Mesodermal cell (in vitro differentiated cells): ENCODE measurements around the gene ARHGEF26.

Experiments used
- H3K27ac ChIP-seq: 2 replicates; pipeline ENCODE4 v1.7.0; 2013; ENCODE audit warnings: mild to moderate bottlenecking, low read depth, low read length, moderate library complexity; ENCODE audit not compliant: severe bottlenecking
- H3K36me3 ChIP-seq: 2 replicates; pipeline ENCODE4 v1.7.1; 2013; ENCODE audit warnings: mild to moderate bottlenecking, low read length, moderate library complexity; ENCODE audit not compliant: control insufficient read depth, insufficient read depth
- H3K4me1 ChIP-seq: one replicate; pipeline ENCODE4 v1.7.1; 2013; ENCODE audit warnings: mild to moderate bottlenecking, low read length; ENCODE audit not compliant: insufficient read depth, control insufficient read depth, poor library complexity, severe bottlenecking
- H3K4me3 ChIP-seq: 2 replicates; pipeline ENCODE4 v1.7.0; 2013; ENCODE audit warnings: low read length, control low read depth, mild to moderate bottlenecking; ENCODE audit not compliant: insufficient read depth, poor library complexity, severe bottlenecking; ENCODE audit errors: extremely low read depth
- H3K9me3 ChIP-seq: 2 replicates; pipeline ENCODE4 v1.7.1; 2013; ENCODE audit warnings: mild to moderate bottlenecking, low read length, moderate library complexity; ENCODE audit not compliant: control insufficient read depth
- WGBS, 2 experiments: methylation state at CpG; one replicate each; pipeline ENCODE4 v1.1.5; 2013; ENCODE audit warnings: missing lambda C conversion rate in 2 of 2; ENCODE audit not compliant: insufficient coverage in 2 of 2; 5-methylcytosine and 5-hydroxymethylcytosine counted together

The ARHGEF26 gene

DNA sequence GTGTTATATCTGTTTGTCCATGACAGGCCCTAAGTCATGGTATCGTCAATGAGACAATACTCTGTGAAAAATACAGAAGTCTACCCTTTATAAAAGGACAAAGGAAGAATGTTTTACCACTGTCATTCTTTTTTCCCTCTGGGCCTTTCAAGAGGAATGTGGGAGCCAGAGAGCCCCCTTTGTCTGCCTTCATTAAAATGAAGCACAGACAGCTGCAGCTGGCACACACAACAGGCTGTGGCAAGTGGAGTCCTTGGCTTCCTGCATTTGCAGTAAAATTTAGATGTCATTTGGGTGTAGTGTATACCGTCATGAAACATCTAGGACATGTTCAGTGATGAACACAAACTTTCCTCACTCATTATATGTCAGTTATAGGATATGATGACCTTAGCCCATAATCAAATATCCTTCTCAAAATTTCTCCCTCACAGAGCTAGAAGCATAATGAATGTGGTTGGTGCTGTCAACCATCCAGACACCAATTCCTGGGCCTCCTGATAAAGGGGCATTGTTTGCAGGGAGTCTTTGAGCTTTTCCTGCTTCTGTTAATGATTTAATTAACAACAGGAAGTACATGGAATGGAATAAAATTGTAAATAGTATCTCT, 126.7 kb downstream of the ARHGEF26 start:
- no CpG with 5 or more reads among the region's 2 CpGs for WGBS, 2 experiments
- Histone ChIP-seq H3K9me3 (no peaks in the 10 kb centered on the region), H3K4me3 (no peak overlapping the region), H3K27ac (peak overlapping the region; percentile 75), H3K4me1 (peaks cover 4% of the 10 kb centered on the region), H3K36me3 (peaks cover 35% of the 10 kb centered on the region)

DNA sequence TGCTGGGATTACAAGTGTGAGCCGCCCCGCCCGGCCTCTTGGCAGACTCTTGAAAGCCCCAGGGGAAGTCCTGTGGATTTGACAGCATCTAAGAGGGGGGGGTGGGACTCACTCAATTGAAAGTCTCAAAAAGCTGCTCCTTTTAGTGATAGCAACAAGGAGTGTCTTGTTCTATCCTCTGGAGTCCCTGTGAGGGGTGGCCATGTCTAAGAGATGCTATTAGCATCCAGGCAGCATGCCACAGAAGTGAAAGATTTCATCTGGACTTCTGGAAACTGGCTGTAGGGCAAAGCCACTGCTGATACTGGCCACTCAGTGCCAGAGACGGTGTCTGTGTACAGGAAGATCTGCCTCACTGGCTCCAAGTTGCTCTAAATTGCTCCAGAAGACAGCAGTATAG, 129.1 kb downstream of the ARHGEF26 start:
- Histone ChIP-seq H3K27ac (no peak overlapping the region), H3K4me3 (no peak overlapping the region), H3K36me3 (peaks cover 42% of the 10 kb centered on the region), H3K9me3 (no peaks in the 10 kb centered on the region), H3K4me1 (no peaks in the 10 kb centered on the region)
- 90 to 100% methylated on average over 1 to 3 of the region's 4 CpGs for WGBS, 2 experiments

DNA sequence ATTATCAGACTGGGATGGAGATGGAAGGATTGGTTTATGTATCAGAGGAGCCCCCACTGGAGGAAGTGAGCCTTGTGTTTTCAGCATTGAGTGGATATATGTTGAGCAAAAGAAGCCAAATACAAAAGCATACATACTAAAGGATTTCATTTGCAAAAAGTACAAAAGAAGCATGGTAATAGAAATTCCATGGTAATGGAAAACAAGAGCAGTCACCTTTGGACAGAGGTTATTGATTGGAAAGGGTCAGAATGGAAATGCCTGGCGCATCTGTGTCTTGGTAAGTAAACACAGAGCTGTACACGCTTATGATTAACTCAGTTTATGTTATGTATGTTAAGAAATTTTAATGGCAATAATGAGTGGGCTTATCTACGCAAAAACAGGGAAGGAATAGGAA, 130.4 kb downstream of the ARHGEF26 start:
- H3K4me3 ChIP-seq = no peak overlapping the region
- no peaks in the 10 kb centered on the region for H3K9me3 ChIP-seq
- no peak overlapping the region for H3K27ac ChIP-seq
- H3K36me3 ChIP-seq = peaks cover 45% of the 10 kb centered on the region
- H3K4me1 ChIP-seq = no peaks in the 10 kb centered on the region
- WGBS, 2 experiments = 94 to 96% methylated on average over 3 of the region's 3 CpGs

DNA sequence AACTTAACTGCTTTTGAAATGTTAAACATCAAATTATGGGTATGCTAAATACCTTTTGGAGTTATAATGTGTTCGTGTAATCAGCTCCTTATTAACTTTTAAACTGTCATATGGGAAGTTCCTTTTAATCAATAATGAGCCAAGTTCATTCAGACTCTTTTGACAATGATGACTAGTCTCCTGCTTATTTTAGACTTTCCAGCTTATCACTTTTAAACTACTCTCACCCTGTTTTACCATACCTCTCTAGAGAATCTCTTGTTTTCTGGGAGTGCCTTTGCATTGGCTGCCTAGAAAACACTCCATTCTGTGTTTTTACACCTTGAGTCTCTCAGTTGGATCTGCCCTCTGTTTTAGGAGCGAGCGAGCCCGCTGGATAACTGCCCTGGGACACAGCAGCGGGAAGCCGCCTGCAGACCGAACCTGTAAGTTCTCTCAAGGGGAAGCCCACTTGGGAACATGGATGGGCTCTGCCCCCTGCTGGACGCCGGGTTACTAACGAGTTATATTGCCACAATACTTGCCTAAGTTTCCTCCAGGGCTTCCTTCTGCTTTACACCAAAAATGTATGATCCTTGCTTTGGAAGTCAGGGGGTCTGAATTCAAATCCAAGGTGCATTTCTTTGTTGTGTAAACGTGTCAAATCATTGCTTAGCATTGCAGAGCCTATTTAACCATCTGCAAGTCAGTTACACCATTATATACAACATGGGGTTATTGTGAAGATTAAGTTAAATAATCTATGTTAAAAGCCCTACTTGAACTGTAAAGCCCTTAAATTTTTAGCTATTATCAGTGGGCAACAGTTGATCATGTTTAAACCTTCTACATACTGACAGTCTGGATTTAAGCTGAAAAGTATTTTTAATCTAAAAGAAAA, 131.8 kb downstream of the ARHGEF26 start:
- Histone ChIP-seq H3K4me3 (no peak overlapping the region), H3K9me3 (no peaks in the 10 kb centered on the region), H3K4me1 (no peaks in the 10 kb centered on the region), H3K27ac (no peak overlapping the region), H3K36me3 (peaks cover 52% of the 10 kb centered on the region)
- WGBS, 2 experiments = 8% methylated on average over 6 of the region's 11 CpGs

DNA sequence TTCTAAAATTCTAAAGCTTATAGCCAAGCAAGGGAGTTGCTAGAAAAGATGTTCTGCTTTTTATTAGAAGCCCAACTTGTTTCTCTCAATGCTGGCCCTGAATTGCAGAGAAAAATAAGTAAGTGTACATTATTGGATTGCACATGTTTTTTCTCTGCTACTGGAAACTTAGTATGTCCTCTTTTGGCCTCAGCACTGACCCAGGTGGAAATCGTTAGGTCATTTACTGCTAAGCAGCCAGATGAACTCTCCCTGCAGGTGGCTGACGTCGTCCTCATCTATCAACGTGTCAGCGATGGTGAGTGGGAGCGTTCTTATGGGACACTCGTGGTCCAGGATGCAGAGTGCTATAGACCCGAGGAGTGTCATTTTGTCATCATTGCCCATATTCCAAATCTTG, 133.3 kb downstream of the ARHGEF26 start:
- Histone ChIP-seq H3K36me3 (peaks cover 65% of the 10 kb centered on the region), H3K9me3 (no peaks in the 10 kb centered on the region), H3K4me3 (no peak overlapping the region), H3K27ac (no peak overlapping the region), H3K4me1 (no peaks in the 10 kb centered on the region)
- 96 to 97% methylated on average over 8 of the region's 8 CpGs for WGBS, 2 experiments

DNA sequence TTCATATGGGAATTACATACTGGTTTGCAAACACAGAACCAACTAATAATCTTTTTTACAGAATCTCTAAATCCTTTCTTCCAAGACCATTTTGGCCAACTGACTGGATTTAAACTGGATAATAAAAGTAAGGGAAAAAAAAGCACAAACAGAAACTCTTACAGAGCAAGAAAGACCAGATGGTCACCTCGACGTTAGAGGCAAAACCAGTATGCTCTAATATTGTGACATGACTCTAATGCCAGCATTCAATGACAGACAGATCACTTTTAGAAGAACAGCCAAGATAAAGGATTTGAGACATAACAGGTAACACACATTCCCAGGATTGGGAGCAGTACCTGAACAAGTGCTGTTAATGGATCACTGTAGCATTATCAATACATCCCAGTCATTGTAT, 152.2 kb downstream of the ARHGEF26 start:
- no peaks in the 10 kb centered on the region for H3K4me1 ChIP-seq
- H3K27ac ChIP-seq = no peak overlapping the region
- 89 to 100% methylated on average over 1 to 2 of the region's 2 CpGs for WGBS, 2 experiments
- H3K9me3 ChIP-seq = peaks cover 6% of the 10 kb centered on the region
- H3K4me3 ChIP-seq = no peak overlapping the region
- peaks cover 70% of the 10 kb centered on the region for H3K36me3 ChIP-seq

DNA sequence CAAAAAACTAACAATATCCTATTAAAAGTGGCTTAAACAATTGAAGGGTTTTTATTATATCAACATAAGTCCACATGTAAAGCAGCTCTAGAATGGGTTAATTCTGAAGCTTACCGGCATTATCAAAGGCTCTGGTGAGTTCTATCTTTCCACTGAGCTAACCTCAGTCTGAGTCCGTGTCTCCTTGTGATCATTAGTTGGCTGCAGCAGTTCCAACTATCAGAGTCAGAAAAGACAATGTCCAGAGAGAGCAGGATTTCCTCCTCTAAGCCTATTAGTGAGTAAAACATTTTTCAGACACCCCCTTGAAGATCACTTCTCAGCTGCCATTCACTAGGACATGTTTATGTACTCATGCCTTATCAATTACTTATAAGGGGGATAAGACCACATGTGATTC, 153.2 kb downstream of the ARHGEF26 start:
- H3K9me3 ChIP-seq = peaks cover 3% of the 10 kb centered on the region
- no peak overlapping the region for H3K27ac ChIP-seq
- H3K36me3 ChIP-seq = peaks cover 80% of the 10 kb centered on the region
- no peaks in the 10 kb centered on the region for H3K4me1 ChIP-seq
- 94 to 97% methylated on average over 2 of the region's 2 CpGs for WGBS, 2 experiments
- no peak overlapping the region for H3K4me3 ChIP-seq

DNA sequence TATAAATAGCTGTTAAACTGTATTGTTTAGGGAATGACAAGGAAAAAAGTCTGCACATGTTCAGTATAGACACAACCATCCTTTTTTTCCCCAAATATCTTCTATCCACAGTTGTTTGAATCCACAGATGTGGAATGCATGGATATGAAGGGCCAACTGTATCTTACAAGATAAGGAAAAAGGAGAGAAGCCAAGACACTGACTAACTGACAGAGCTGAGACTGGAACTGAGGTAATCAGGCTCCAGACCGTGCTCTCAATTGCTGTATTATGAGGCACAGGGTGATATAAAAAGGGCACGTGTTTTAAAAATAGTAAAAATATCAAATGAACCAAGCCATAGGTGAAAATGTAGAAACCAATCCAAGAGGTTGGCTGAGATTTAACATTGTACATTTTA, 154.1 kb downstream of the ARHGEF26 start:
- peaks cover under 1% of the 10 kb centered on the region for H3K9me3 ChIP-seq
- H3K4me3 ChIP-seq = no peak overlapping the region
- H3K36me3 ChIP-seq = peaks cover 76% of the 10 kb centered on the region
- no peaks in the 10 kb centered on the region for H3K4me1 ChIP-seq
- no peak overlapping the region for H3K27ac ChIP-seq
- WGBS, 2 experiments = 92 to 100% methylated on average over 1 of the region's 2 CpGs

DNA sequence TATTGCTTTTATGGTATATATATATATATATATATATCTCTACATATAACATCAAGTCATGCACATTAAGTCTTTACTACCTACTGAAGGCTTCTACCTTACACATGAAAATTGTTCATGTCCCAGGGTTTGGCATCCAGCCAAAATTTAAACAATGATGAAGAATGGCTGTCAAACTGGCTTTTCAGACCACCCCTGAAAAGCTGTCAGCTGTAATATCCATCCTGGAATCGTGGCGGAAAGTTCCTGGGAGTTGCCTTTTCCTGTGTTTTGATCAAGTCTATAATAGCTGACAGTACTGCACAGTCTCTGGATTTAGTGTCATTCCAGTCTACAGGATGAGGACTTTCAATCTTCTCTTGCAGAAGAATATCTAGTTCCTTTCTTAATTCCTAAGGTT, 154.8 kb downstream of the ARHGEF26 start:
- Histone ChIP-seq H3K4me3 (no peak overlapping the region), H3K36me3 (peaks cover 74% of the 10 kb centered on the region), H3K27ac (no peak overlapping the region), H3K4me1 (no peaks in the 10 kb centered on the region), H3K9me3 (no peaks in the 10 kb centered on the region)
- 100% methylated on average over 2 of the region's 2 CpGs for WGBS, 2 experiments

DNA sequence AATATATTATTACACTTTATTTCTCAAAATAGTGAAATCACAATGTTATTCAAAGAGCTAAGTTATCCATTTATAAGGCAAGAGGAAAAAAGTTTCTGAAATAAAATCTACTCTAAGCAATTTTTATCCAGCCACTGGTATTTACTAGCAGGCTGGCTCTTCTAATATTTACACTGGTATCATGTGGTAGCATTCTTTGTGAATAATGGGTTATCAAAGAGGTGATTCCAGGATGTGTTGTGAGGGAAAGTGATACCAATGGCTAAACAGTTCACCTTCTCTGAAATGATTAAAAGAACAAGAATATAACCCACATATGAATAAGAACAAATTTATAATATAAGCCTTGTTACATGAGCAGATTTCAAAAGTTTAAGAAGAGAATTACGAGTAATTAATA, 159.0 kb downstream of the ARHGEF26 start:
- Histone ChIP-seq H3K9me3 (no peaks in the 10 kb centered on the region), H3K4me1 (no peaks in the 10 kb centered on the region), H3K27ac (no peak overlapping the region), H3K4me3 (no peak overlapping the region), H3K36me3 (peaks cover 62% of the 10 kb centered on the region)
- WGBS, 2 experiments = no CpG with 5 or more reads among the region's 1 CpG

DNA sequence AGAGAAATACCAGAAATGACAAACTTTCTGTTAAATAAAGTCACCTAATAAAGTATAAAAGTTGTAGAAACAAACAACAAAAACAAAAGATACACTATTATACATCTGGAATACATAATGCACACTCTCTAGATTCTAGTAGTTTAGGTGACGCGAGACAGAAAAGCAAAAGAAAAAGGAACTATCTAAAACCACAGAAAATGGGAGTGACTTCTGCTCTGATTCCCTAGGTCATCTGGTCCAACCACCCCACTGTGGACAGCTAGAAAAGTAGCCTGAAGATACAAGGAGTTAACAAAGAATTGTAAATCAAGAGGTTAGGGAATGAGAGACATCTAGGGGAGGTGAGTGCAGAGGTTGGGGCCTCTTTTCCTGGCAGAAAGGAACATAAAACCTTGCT, 164.0 kb downstream of the ARHGEF26 start:
- H3K9me3 ChIP-seq = no peaks in the 10 kb centered on the region
- H3K36me3 ChIP-seq = peaks cover 63% of the 10 kb centered on the region
- no peak overlapping the region for H3K27ac ChIP-seq
- H3K4me1 ChIP-seq = no peaks in the 10 kb centered on the region
- 94% methylated on average over 2 of the region's 2 CpGs; no CpG with 5 or more reads in 1 of the 2 experiments for WGBS, 2 experiments
- no peak overlapping the region for H3K4me3 ChIP-seq
